HFFc6 (cell line): ENCODE measurements around the gene XPO6. TPM values are rescaled to one million over a fixed set of nuclear protein-coding genes. Genes with fewer than 3 reads are reported as not detected.

Experiments used
- DNase-seq: peaks from one replicate; pipeline ENCODE4 v3.0.0-alpha.2; 2018
- H3K27ac Mint-ChIP-seq: 2 replicates; pipeline ENCODE4 v1.8.0; 2020; ENCODE audit warnings: mild to moderate bottlenecking, mixed read lengths
- H3K27me3 Mint-ChIP-seq: 2 replicates; pipeline ENCODE4 v1.8.0; 2021; ENCODE audit warnings: mild to moderate bottlenecking, moderate library complexity, mixed read lengths; ENCODE audit not compliant: insufficient read depth
- H3K36me3 Mint-ChIP-seq: 2 replicates; pipeline ENCODE4 v1.8.0; 2021; ENCODE audit warnings: low read depth, mixed read lengths
- H3K4me1 Mint-ChIP-seq: 2 replicates; pipeline ENCODE4 v1.8.0; 2020; ENCODE audit warnings: low read depth, mixed read lengths
- H3K4me3 Mint-ChIP-seq: 2 replicates; pipeline ENCODE4 v1.8.0; 2020; ENCODE audit warnings: mild to moderate bottlenecking, moderate library complexity, mixed read lengths
- H3K9me3 Mint-ChIP-seq: 2 replicates; pipeline ENCODE4 v1.8.0; 2020; ENCODE audit warnings: mild to moderate bottlenecking, mixed read lengths
- CTCF ChIP-seq: fragments of 200-600 bp; sonication (generic); IDR thresholded peaks from 2 replicates; pipeline ENCODE4 v1.5.0; 2021; ENCODE audit warnings: antibody characterized with exemption, mild to moderate bottlenecking
- total RNA-seq, 6 experiments: library from RNA; stranded (reverse); fragmentation: NEBNext Ultra II Directional; extraction: Animal tissue kit (Norgen Biotek cat#: 25700); gene quantifications; 2 replicates in 1 of 6; 3 replicates in 5 of 6; pipeline ENCODE4 v1.2.3, GENCODE V29; 2021

The XPO6 gene
- total RNA-seq, 6 experiments from 2014 or later, result 161 to 200 (median 173) TPM

- H3K4me3 Mint-ChIP-seq, result no peak overlapping the region
Observed at GRCh38 chr16:28217326-28217725, 5.6 kb upstream of the XPO6 start.

GRCh38 chr16:28213396-28213795 is 1.6 kb upstream of the XPO6 start:
- Mint-ChIP-seq H3K4me1 (peaks cover 32% of the 10 kb centered on the region), H3K9me3 (no peaks in the 10 kb centered on the region), H3K27ac (no peak overlapping the region), H3K27me3 (no peaks in the 10 kb centered on the region), H3K36me3 (peaks cover 25% of the 10 kb centered on the region), H3K4me3 (no peak overlapping the region)
- DNase-seq, result no peak
- TF ChIP-seq CTCF, result no peak

More at GRCh38 chr16:28217326-28217725, 5.6 kb upstream of the XPO6 start:
- no peak for TF ChIP-seq CTCF
- H3K27ac Mint-ChIP-seq, result no peak overlapping the region
- H3K36me3 Mint-ChIP-seq, result peaks cover under 1% of the 10 kb centered on the region; the same call in 1 of the 2 replicates
- H3K9me3 Mint-ChIP-seq, result no peaks in the 10 kb centered on the region
- no peak for DNase-seq
- peaks cover 6% of the 10 kb centered on the region for H3K4me1 Mint-ChIP-seq
- H3K27me3 Mint-ChIP-seq, result peaks cover 2% of the 10 kb centered on the region; the same call in 1 of the 2 replicates

GRCh38 chr16:28212532-28212873 is 738 bp upstream of the XPO6 start:
- no peaks in the 10 kb centered on the region for H3K9me3 Mint-ChIP-seq
- DNase-seq, result peak; percentile 24
- TF ChIP-seq CTCF, result no peak
- peak overlapping the region; percentile 90 for H3K4me3 Mint-ChIP-seq
- H3K27me3 Mint-ChIP-seq, result no peaks in the 10 kb centered on the region; the same call in 1 of the 2 replicates
- H3K36me3 Mint-ChIP-seq, result peaks cover 27% of the 10 kb centered on the region
- peak overlapping the region; percentile 96 for H3K27ac Mint-ChIP-seq
- peaks cover 41% of the 10 kb centered on the region for H3K4me1 Mint-ChIP-seq

- Mint-ChIP-seq H3K27me3 (no peaks in the 10 kb centered on the region; the same call in 1 of the 2 replicates), H3K4me1 (peaks cover 46% of the 10 kb centered on the region), H3K9me3 (no peaks in the 10 kb centered on the region), H3K36me3 (peaks cover 34% of the 10 kb centered on the region), H3K27ac (peak overlapping the region; percentile 91), H3K4me3 (peak overlapping the region; percentile 97)
- no peak for TF ChIP-seq CTCF
- DNase-seq, result peak; percentile 69
Observed at GRCh38 chr16:28210979-28211588, 681 bp downstream of the XPO6 start.

- Mint-ChIP-seq H3K4me1 (peaks cover 46% of the 10 kb centered on the region), H3K4me3 (peak overlapping the region; percentile 97), H3K36me3 (peaks cover 34% of the 10 kb centered on the region), H3K27me3 (no peaks in the 10 kb centered on the region; the same call in 1 of the 2 replicates), H3K27ac (peak overlapping the region; percentile 91), H3K9me3 (no peaks in the 10 kb centered on the region)
- no peak for TF ChIP-seq CTCF
- no peak for DNase-seq
Observed at GRCh38 chr16:28210264-28210663, 1.5 kb downstream of the XPO6 start.
